Aorta (tissue), 5 donors: ENCODE measurements around the gene ETV6. TPM values are rescaled to one million over a fixed set of nuclear protein-coding genes. Genes with fewer than 3 reads are reported as not detected.

ENCODE experiments used
- ATAC-seq: fragments of 200-7000 bp; cut with Tn5 transposase; one replicate; pipeline ENCODE4 v1.9.1; 2022; ENCODE audit warnings: moderate library complexity; ENCODE audit not compliant: low FRiP score
- DNase-seq, 2 donors: peaks; one replicate each; pipeline ENCODE4 v3.0.0-alpha.2; 2020
- H3K27ac ChIP-seq, 2 donors: one replicate each; pipeline ENCODE4 v1.5.1; 2013; ENCODE audit warnings: low read length in 2 of 2, mild to moderate bottlenecking in 2 of 2, moderate library complexity in 2 of 2, control low read depth in 1 of 2, inconsistent platforms in 1 of 2, low read depth in 1 of 2
- H3K27me3 ChIP-seq, 2 donors: one replicate each; pipeline ENCODE4 v1.6.1; 2013; ENCODE audit warnings: control low read depth in 1 of 2, low read length in 1 of 2, mild to moderate bottlenecking in 1 of 2, moderate library complexity in 1 of 2; ENCODE audit not compliant: insufficient read depth in 2 of 2, control insufficient read depth in 1 of 2
- H3K36me3 ChIP-seq, 2 donors: one replicate each; pipeline ENCODE4 v1.6.1; 2013; ENCODE audit warnings: control low read depth in 1 of 2, low read length in 1 of 2, mild to moderate bottlenecking in 1 of 2; ENCODE audit not compliant: insufficient read depth in 2 of 2, control insufficient read depth in 1 of 2
- H3K4me1 ChIP-seq, 2 donors: one replicate each; pipeline ENCODE4 v1.6.1; 2013; ENCODE audit warnings: low read length in 2 of 2, control low read depth in 1 of 2, mild to moderate bottlenecking in 1 of 2, moderate library complexity in 1 of 2; ENCODE audit not compliant: insufficient read depth in 2 of 2, control insufficient read depth in 1 of 2
- H3K4me3 ChIP-seq, 2 donors: one replicate each; pipeline ENCODE4 v1.5.1; 2013; ENCODE audit warnings: low read length in 2 of 2, control low read depth in 1 of 2, mild to moderate bottlenecking in 1 of 2
- H3K9me3 ChIP-seq: one replicate; pipeline ENCODE4 v1.6.1; 2013; ENCODE audit warnings: mild to moderate bottlenecking, low read length; ENCODE audit not compliant: control insufficient read depth
- WGBS, 2 donors: extraction: QIAGEN DNeasy Blood & Tissue Kit; methylation state at CpG; one replicate each; pipeline ENCODE4 v1.1.7; 2013; 5-methylcytosine and 5-hydroxymethylcytosine counted together
- intact Hi-C, 2 donors: fragments of 100-400 bp; cut with DNase I; formaldehyde crosslinking; loops; one replicate each; pipeline versions ENCODE4 v1.14.2 to v1.15.0; 2022
- polyA plus RNA-seq, 2 donors: library from polyadenylated mRNA; stranded (reverse); fragments of 200-250 nt; gene quantifications; one replicate each; pipeline ENCODE4 v1.2.3, GENCODE V29; 2013
- total RNA-seq, 2 donors: library from RNA; stranded (reverse); fragmentation: NEBNext Ultra II Directional; extraction: Animal tissue kit (Norgen Biotek cat#: 25700); gene quantifications; one replicate each; pipeline ENCODE4 v1.2.1, GENCODE V29; 2021
- donor health status: healthy with polysubstance abuse.
- donor health status: Bipolar disorder and iron deficiency.
- donor health status: DM: no; HTN: no; CAD: no.
- donor health status: DM: no; HTN: no; CAD: no.
- donor health status: DM: yes; HTN: yes; CAD: no.

Gene ETV6
- total and polyA plus RNA-seq, 4 donors, result 6.9 to 113 (median 46.7) TPM

DNA sequence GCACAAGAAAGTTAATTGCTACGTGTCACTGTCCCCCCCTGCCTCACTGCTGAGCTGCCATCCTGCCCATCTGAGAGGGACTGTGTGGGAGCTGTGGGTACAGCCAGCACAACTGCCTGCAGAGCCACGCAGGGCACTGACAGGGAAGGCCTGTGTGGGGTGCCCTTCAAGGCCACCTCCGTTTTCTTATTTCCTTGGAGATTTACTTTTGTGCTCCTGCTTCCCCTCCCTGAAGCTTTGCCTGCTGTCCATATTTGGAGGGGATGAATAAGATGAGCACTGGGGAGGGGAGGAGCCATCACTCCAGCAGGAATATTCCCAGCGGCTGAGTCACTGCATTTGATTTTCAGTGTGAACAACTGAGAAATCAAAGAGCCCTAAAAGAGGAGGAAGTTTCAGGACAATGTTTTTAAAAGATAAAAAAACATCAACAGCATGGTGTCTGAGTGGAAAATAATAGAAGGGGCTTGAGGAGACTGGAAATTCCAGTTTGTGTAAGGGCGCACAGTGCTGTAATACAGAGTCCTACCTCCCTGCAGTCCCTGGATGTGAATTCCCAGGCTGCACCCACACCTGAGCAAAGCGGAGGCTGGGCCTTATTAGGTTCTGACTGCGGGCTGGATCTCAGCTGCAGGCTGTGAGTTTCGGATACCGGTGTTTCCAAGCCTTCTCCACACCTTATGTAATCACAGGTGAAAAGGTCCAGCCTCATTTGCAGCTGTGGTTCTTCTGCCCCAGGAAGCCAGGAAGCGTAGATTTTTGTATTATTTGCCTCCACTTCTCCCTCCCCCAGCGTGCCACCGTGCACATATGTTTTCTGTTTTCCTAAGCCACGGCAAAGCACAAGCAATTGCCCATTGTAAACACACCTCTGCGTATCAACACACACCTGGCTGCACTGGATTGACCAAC, 228.7 kb downstream of the ETV6 start:
- intact Hi-C loops, result loop anchor here in 1 of 2 donors (5.0 kb wide), 1 partner anchor 46 kb away; no protein-coding TSS in a partner anchor
- Histone ChIP-seq H3K27ac (peak overlapping the region in 1 of 2 donors; percentile 31), H3K4me1 (peaks cover 0 to 5% of the 10 kb centered on the region in 2 donors), H3K27me3 (no peaks in the 10 kb centered on the region), H3K9me3 (no peaks in the 10 kb centered on the region), H3K4me3 (no peak overlapping the region), H3K36me3 (no peaks in the 10 kb centered on the region)
- WGBS, 2 donors, result 54 to 55% methylated on average over 14 of the region's 14 CpGs
- ATAC-seq (peak; percentile 76), DNase-seq (peak in 1 of 2 donors; percentile 62)

DNA sequence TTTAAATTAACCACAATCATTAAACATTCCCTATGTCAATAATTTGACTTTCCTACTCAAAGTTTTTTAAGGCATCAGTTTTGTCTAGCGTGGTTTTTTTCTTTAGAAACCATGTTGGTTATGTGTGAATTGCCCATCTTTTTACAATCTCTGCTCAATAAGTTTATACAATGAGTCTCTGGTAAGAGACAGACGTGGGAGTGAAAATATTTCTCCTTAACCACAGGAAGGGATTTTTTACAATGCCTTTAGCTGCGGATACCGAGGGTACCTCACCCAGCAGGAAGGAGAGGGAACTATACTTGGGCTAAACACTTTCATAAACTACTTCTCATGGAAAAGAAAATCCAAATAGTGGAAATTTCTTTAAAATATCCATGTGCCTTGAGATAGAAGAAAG, 229.8 kb downstream of the ETV6 start:
- WGBS, 2 donors, result 60% methylated on average over 4 of the region's 4 CpGs
- intact Hi-C loops, result loop anchor here in 1 of 2 donors (5.0 kb wide), 1 partner anchor 47 kb away; no protein-coding TSS in a partner anchor
- no peaks in the 10 kb centered on the region for H3K9me3 ChIP-seq
- H3K4me1 ChIP-seq, result peaks cover 0 to 5% of the 10 kb centered on the region in 2 donors
- ATAC-seq (no peak), DNase-seq (no peak)
- H3K27ac ChIP-seq, result no peak overlapping the region
- no peak overlapping the region for H3K4me3 ChIP-seq
- H3K27me3 ChIP-seq, result no peaks in the 10 kb centered on the region
- no peaks in the 10 kb centered on the region for H3K36me3 ChIP-seq

DNA sequence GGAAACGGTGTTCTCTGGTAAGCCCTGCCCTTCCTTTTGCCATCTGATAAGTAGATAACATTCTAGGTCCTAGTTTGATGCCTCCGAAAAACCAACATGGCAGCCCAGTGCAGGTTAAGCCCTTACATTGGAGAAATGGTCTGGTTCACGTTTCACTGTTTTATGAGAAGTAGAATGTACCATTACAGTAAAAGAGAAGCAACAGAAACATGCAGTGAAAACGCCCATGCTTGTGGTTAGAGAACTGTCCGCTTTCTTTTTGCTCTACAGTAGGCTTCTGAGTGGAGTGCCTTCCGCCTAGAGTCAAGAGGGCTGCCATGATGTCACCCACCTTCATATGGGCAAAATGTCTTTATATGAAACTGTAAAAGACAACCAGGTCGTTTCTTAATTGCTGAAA, 230.9 kb downstream of the ETV6 start:
- ATAC-seq (no peak), DNase-seq (no peak)
- Histone ChIP-seq H3K4me1 (peaks cover 0 to 5% of the 10 kb centered on the region in 2 donors), H3K27ac (no peak overlapping the region), H3K9me3 (no peaks in the 10 kb centered on the region), H3K4me3 (no peak overlapping the region), H3K27me3 (no peaks in the 10 kb centered on the region), H3K36me3 (no peaks in the 10 kb centered on the region)
- intact Hi-C loops, result loop anchor here in 1 of 2 donors (5.0 to 10.0 kb wide), 2 partner anchors 68 to 226 kb away; no protein-coding TSS in a partner anchor
- WGBS, 2 donors, result 91 to 94% methylated on average over 7 of the region's 7 CpGs

DNA sequence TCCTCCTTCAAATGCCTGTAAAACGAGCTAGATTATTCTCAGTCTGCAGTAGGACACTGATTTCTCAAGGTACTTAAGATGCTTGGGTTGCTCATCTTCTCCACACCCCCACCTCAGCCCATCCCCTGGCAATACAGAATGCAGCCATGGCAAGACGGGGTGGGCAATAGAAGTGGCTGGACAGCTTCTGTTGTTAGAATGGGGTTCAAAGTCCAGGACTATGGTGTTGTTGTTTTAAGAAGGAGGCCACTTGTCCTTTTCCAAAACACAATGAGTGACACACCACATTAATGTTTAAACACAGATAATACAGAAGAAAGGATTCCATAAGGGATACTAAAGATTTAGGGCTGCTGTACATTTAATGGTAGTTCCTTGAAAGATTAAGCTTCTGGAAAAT, 232.4 kb downstream of the ETV6 start:
- H3K27me3 ChIP-seq, result no peaks in the 10 kb centered on the region
- no peaks in the 10 kb centered on the region for H3K36me3 ChIP-seq
- no peak overlapping the region for H3K4me3 ChIP-seq
- DNase-seq (no peak), ATAC-seq (no peak)
- 91% methylated on average over 2 of the region's 2 CpGs for WGBS, 2 donors
- no peak overlapping the region for H3K27ac ChIP-seq
- intact Hi-C loops, result loop anchor here in 1 of 2 donors (5.0 to 10.0 kb wide), 2 partner anchors 70 to 227 kb away; no protein-coding TSS in a partner anchor
- peaks cover 0 to 5% of the 10 kb centered on the region in 2 donors for H3K4me1 ChIP-seq
- no peaks in the 10 kb centered on the region for H3K9me3 ChIP-seq

DNA sequence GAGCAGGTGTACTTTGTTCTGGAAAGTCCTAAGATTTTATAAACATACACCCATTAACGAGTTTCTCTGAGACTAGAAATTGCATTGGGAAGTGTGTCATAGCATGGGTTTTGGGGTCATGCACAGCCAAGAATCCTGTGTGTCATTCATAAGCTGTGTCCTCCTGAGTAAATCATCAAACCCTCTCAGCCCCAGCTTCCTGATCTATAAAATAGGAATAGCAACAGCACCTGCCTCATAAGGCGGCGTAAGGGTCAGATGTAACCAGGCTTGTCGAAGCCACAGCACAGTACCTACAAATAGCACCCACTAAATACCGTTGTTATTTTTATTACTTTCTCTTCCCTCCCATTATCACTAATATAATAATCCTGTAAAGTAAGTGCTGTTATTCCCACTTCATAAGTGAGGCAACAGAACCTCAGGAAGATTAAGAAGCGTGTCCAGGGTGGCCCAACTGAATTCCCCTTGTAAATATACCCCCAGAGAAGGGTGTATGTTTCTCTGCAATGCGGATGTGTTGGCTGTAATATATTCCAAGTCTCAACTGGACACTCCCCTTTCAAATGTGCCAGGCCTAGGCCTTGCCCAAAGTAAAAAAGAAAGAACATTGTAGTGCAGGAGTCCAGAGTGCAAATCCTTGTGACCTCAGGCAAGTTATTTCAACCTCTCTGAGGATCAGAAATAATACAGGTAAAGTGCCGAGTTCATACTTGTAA, 233.0 kb downstream of the ETV6 start:
- ATAC-seq, result no peak
- Histone ChIP-seq H3K9me3 (no peaks in the 10 kb centered on the region), H3K27ac (no peak overlapping the region), H3K36me3 (no peaks in the 10 kb centered on the region), H3K27me3 (no peaks in the 10 kb centered on the region), H3K4me1 (peaks cover 0 to 5% of the 10 kb centered on the region in 2 donors), H3K4me3 (no peak overlapping the region)
- intact Hi-C loops, result loop anchor here in 1 of 2 donors (5.0 to 10.0 kb wide), 2 partner anchors 70 to 228 kb away; no protein-coding TSS in a partner anchor
- no peak for DNase-seq
- 55 to 62% methylated on average over 8 of the region's 8 CpGs for WGBS, 2 donors

DNA sequence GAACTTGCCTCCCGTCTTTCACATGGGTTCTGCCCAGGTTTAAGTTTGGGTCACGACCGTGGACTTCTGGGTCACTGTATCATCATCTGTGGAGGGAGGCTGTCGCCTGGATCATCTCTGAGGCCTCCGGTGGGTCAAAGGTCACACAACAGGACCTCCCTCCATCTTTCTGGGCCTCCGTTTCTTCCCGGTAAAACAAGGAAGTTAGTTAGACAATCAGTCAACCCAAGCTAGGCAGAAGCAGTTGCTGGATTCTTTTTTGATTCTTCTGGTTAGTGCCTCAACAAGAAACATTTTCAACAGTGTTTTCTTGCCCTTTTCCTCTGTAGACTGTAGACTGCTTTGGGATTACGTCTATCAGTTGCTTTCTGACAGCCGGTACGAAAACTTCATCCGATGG, 234.6 kb downstream of the ETV6 start:
- H3K27me3 ChIP-seq, result no peaks in the 10 kb centered on the region
- H3K9me3 ChIP-seq, result no peaks in the 10 kb centered on the region
- 80 to 87% methylated on average over 11 of the region's 11 CpGs for WGBS, 2 donors
- intact Hi-C loops, result loop anchor here in 1 of 2 donors (5.0 to 10.0 kb wide), 2 partner anchors 72 to 229 kb away; no protein-coding TSS in a partner anchor
- H3K4me1 ChIP-seq, result no peaks in the 10 kb centered on the region
- DNase-seq, result no peak
- no peak overlapping the region for H3K4me3 ChIP-seq
- H3K27ac ChIP-seq, result no peak overlapping the region
- no peak for ATAC-seq
- peaks cover 1 to 7% of the 10 kb centered on the region in 2 donors for H3K36me3 ChIP-seq

DNA sequence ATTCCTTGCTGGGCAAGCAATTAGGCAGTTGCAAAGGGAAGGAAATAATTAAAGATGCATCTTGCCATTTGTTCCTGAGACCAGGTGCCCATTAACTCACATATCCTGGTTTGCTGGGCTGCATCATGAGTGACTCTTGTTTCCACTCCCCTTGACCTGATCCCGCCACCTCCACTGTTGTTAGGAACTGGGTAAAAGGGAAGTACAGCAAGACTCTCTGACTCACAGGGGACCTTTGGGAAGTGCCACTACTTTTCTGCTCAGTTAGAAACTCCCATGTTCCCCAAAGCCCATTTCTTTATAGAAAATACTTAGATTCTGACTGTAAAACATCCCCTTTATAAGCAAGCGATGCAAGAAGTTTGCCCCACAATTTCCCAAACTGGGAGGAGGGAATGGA, 235.2 kb downstream of the ETV6 start:
- WGBS, 2 donors, result 95% methylated on average over 2 of the region's 2 CpGs
- peaks cover 1 to 7% of the 10 kb centered on the region in 2 donors for H3K36me3 ChIP-seq
- H3K9me3 ChIP-seq, result no peaks in the 10 kb centered on the region
- H3K4me1 ChIP-seq, result no peaks in the 10 kb centered on the region
- intact Hi-C loops, result loop anchor here in 1 of 2 donors (5.0 to 10.0 kb wide), 2 partner anchors 72 to 230 kb away; no protein-coding TSS in a partner anchor
- no peak overlapping the region for H3K27ac ChIP-seq
- DNase-seq, result no peak
- H3K4me3 ChIP-seq, result no peak overlapping the region
- no peak for ATAC-seq
- H3K27me3 ChIP-seq, result no peaks in the 10 kb centered on the region

DNA sequence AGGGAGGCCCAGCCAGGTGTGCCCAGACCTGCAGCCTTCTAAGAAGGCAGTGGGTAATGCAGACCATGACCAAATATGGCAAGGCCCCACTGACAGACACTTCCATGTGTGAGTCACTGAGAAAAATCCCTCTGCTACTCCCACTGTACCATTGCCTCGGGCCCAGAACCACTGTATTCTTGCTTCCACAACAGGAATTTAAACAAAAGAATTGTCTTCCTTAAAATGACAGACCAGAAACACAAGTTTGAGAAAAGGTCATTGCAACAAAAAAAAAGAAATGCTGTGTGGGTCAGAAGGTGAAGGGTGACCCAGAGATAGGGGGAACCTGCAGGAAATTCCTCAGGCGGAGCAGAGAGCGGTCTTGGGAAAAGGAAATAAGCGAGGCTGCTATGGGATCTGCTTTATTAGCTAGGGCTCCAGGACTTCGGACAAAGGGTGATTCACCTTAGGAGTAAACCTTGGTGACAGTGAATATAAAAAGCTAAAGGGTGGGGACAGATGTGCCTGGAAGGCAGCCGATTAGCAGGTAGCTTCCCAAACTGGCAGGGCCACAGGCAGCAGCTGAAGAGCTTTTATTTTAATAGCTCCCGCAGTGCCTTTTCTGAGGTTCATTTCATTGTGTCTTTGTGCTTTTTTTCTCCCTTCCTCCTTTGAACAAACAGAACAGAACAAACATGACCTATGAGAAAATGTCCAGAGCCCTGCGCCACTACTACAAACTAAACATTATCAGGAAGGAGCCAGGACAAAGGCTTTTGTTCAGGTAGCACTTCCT, 236.0 kb downstream of the ETV6 start:
- intact Hi-C loops, result loop anchor here in 1 of 2 donors (10.0 kb wide), 1 partner anchor 231 kb away; no protein-coding TSS in a partner anchor
- H3K4me3 ChIP-seq, result no peak overlapping the region
- peaks cover 1 to 7% of the 10 kb centered on the region in 2 donors for H3K36me3 ChIP-seq
- ATAC-seq (peak; percentile 53), DNase-seq (no peak)
- H3K27ac ChIP-seq, result no peak overlapping the region
- H3K9me3 ChIP-seq, result no peaks in the 10 kb centered on the region
- no peaks in the 10 kb centered on the region for H3K4me1 ChIP-seq
- H3K27me3 ChIP-seq, result no peaks in the 10 kb centered on the region
- WGBS, 2 donors, result 66 to 71% methylated on average over 8 of the region's 8 CpGs
